Endothelial cell of umbilical vein (primary cell): Measurements from ENCODE around the gene CACNA2D3.

ENCODE experiments used
- CTCF ChIP-seq, 2 donors: IDR thresholded peaks; 1 replicate in 1 of 2; 2 replicates in 1 of 2; pipeline ENCODE4 v1.5.1; 2011; ENCODE audit warnings: low read length in 2 of 2, mild to moderate bottlenecking in 2 of 2, moderate library complexity in 2 of 2, control low read depth in 1 of 2, inconsistent platforms in 1 of 2, low read depth in 1 of 2; ENCODE audit not compliant: insufficient read depth in 1 of 2; ENCODE audit errors: extremely low read depth in 1 of 2
- EZH2 ChIP-seq: IDR thresholded peaks from 2 replicates; pipeline ENCODE4 v1.6.1; 2012; ENCODE audit warnings: borderline replicate concordance, low read depth, mild to moderate bottlenecking, moderate library complexity, low read length, inconsistent platforms; ENCODE audit not compliant: severe bottlenecking
- JUN ChIP-seq: IDR thresholded peaks from 2 replicates; pipeline ENCODE4 v1.6.1; 2011; ENCODE audit warnings: borderline replicate concordance, low read depth; ENCODE audit not compliant: insufficient read length, insufficient read depth
- MAX ChIP-seq: IDR thresholded peaks from 2 replicates; pipeline ENCODE4 v1.6.1; 2011; ENCODE audit not compliant: insufficient read depth, insufficient read length
- MYC ChIP-seq: IDR thresholded peaks from one replicate; pipeline ENCODE4 v1.6.1; 2011; ENCODE audit warnings: mild to moderate bottlenecking, low read depth, low read length
- POLR2A ChIP-seq: IDR thresholded peaks from 2 replicates; pipeline ENCODE4 v1.6.1; 2012; ENCODE audit warnings: low read depth, mild to moderate bottlenecking, control low read depth, low read length
- POLR2AphosphoS5 ChIP-seq: IDR thresholded peaks from 2 replicates; pipeline ENCODE4 v1.6.1; 2012; ENCODE audit warnings: low read depth, mild to moderate bottlenecking, control low read depth, low read length, moderate library complexity; ENCODE audit not compliant: insufficient read depth

- TF ChIP-seq CTCF (IDR thresholded peaks at IDR 0.05; ENCODE audit: extremely low read depth in 1 of 2, insufficient read depth in 1 of 2, low read depth in 1 of 2, low read length in 2 of 2) (no peak), EZH2 (no peak), JUN (no peak), POLR2A (no peak), POLR2AphosphoS5 (no peak), MYC (no peak), MAX (no peak)
These were observed 878.6 kb downstream of the CACNA2D3 start for GRCh38 chr3:55000953-55001352.
